Left lobe of liver (tissue), 2 donors: ENCODE results near the gene KLHDC10. TPM values are rescaled to one million over a fixed set of nuclear protein-coding genes. Genes with fewer than 3 reads are reported as not detected.
"Not testable (repeated sequence)": the region's sequence is repeated elsewhere in the genome, so short reads cannot be mapped to it uniquely, and the experiment has no call there.

Experiments
- ATAC-seq: fragments of 200-7000 bp; cut with Tn5 transposase; one replicate; pipeline ENCODE4 v1.9.1; 2020; ENCODE audit warnings: mild to moderate bottlenecking, moderate library complexity
- DNase-seq: peaks from one replicate; pipeline ENCODE4 v3.0.0-alpha.2; 2020; ENCODE audit warnings: low spot score
- total RNA-seq: library from RNA; stranded (reverse); gene quantifications from one replicate; pipeline ENCODE4 v1.2.1, GENCODE V29; 2021
- donor health status: DM: no; HTN: no; CAD: no; lungs with moderate emphysema.
- donor health status: DM: no; HTN: yes; CAD: no.

KLHDC10 gene
- total RNA-seq, 1 donor from 2014 or later: 35.3 TPM

DNA sequence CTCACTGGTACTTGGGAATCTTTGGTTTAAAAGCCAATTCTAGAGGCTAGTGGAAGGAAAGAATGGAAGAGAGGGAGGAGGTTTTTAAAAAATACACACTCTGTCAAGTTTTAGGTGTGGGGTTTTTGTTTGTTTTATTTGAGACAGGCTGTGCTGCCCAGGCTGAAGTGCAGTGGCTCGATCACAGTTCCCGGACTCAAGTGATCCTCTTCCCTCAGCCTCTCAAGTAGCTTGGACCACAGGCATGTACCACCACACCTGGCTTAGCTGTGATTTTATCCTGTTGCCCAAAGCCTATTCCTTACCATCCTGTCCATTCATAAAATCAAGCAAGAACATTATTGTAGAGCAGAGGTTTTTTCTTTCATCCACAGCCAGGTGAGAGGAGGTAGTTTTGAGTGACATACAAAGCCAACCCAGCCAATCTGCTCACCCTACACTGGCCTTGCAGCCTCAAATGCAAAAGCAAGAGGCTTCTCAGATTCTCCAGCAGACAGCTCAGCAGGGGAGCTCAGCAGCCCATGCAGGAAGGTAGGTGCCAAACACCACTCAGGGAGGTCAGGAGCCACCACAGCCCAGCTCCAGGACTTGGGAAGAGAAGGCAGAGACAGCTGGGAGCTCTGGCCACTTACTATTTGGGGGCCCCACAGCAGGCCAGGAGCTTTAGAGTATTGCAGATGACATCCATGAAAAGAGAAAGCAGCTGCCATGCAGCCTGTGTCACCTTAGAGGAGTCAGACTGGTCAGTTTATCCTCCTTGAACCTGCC is 69.0 kb downstream of the KLHDC10 start:
- no peak for DNase-seq

DNA sequence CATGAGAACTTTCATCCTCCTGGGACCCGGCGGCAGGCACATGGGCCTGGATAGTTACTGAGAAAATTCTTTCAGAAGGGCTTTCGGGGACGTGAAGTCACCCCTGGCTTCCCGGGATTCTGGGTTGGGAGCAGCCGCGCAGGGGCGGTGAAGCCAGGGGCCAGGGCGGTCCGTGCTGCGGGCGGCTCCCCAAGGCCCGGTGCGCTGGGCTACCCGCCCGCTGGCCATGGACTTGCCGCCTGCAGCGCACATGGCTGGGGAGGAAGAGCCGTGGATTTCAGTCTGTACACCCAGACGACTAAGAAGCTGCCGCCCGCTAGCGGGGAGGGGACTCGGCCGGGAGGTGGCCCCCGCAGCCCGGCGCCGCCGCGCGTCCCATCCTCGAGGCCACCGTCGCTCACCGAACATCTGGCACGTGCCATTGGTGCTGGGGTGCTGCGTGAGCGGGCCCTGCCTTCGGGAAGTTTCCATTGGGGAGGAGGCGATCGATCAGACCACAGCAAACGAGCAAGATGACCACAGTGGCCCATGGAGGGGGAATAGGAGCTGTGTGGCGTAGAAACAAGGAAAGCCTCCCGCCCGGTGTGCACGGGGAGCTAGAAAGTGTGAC is 70.3 kb downstream of the KLHDC10 start:
- ATAC-seq: no peak
- DNase-seq: no peak

More for the DNA sequence above, 69.0 kb downstream of the KLHDC10 start:
- no peak for ATAC-seq

DNA sequence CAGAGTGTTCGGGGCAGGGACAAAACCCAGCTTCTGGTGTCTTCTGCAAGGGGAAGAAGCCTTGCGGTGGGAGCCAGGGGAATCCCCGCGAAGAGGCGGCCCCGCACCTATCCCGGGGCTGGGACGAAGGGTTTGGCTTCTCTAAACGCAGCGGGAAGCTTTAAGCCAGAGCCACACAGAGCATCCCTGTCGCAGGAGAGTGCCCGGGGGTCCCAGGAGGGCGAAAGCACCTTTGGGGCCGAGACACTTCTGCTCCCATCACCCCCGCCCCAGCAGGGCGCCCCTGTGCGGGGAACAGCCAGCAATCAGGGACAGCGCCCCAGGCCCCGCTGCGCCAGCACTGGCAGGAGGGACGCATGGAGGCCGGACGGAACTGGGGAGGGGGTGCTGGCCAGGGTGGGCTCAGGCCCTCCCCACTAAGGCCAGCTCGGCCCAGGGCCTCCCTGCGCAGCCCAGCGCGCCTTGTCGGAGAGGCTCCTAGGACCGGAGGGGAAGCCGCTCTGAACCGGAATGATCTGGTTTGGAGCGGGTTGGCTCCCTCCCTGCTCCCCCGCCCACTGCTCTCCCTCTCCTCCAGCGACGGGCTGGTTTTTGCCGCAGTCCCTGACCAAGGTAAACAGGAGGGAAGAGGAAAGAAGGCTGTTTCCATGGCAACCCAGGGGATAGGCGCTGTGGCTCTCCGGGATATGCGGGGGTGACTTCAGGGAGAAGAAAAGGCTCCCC is 71.0 kb downstream of the KLHDC10 start:
- ATAC-seq: peak; percentile 71
- no peak for DNase-seq

DNA sequence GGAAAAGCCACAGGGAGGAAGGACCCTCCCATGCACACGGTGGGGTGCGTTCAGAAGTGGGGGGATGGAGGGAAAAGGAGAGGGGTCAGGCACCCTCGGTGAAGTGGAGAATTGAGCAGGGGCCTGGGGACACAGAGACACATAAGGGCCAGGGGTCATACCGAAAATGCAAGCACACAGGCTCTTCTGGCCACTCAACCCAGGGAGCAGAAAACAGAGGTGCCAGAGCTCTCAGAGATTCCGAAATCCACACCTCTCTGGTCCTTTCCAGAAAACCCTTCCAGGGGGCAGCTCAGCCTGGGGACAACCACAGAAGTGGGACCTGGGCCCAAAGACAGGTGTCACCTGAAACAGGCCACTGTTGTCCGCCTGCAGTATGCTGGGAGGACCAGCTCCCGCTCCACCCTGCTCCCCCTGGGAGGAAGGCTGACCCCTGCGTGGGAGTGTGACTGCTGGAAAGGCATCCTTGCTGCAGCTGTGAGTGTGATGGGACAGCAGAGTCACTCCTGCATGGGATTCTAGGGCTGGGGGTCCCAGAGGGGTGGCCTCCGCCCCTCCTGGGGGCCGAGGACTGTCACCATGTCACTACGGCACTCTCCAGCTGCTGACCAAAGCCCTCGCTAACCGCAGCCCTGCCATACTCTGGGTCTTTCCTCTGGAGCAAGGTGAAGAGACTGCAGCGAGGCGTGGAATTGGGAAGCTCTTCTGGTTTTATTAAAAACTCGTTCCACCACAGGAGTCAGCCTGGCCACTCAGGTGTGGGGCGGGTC is 71.7 kb downstream of the KLHDC10 start:
- ATAC-seq (no peak), DNase-seq (no peak)

DNA sequence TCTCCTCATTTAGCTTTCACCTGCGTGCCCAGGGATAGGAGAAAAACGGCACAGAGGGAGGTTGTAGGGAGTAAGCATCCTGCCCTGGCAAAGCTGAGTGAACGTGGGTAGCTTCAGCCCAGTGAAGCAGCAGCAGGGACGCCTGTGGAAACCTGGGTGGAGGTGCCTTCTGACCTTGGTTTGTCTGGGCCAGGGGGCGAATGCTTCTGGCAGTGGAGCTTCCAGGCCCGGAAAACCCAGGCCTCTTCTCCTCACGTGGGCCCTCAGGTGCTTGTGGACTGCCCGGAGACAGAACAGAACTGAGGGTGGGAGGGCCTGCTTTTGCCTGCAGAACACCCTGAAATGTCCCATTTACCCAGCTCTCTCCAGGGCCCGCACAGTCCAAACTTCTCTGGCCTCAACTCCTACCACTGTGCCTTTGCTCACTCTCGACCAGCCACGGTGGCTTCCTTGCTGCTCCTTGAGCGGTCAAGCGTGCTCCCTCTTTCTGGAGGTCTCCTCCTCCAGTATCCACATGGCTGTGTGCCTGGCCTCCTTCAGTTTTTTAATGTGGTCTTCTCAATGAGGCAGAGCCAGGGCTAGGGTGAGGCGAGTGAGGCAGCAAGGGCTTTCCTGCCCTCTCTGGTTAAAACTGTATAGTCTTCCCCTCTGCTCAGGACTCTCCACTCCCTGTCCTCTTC is 72.5 kb downstream of the KLHDC10 start:
- DNase-seq (no peak), ATAC-seq (no peak)

DNA sequence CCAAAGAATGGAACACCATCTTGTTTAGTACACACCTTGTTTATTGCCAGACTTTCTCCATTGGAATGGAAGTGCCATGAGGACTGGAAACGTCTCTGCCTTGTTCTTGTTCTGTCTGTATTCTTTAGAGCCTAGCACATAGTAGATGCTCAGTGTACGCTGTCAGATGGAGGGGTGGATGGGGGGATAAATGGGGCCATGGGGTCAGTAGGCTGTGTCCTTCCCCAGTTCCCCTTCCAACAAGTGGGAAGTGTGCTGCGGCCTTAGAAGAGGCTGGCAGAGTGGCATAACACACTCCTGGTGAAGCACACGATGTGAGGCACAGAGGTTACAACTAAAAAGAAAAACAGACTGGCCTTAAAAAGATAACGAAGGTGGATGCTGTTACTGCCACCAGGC is 73.0 kb downstream of the KLHDC10 start:
- no peak for ATAC-seq
- DNase-seq: no peak

DNA sequence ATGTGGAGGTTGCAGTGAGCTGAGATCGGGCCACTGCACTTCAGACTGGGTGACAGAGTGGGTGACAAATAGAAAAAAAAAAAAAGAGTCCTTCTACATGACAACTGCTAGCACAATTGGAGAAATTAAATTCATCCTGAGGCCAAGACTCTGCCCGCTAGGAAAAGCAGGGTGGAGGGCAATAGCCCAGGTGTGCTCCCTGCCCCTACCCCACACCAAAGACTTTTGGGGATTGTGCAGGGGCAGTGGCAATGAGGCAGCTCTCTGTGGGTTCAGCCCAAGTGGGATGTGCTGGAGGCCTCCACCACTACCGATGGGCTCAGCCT is 73.6 kb downstream of the KLHDC10 start:
- no peak for DNase-seq
- no peak for ATAC-seq

DNA sequence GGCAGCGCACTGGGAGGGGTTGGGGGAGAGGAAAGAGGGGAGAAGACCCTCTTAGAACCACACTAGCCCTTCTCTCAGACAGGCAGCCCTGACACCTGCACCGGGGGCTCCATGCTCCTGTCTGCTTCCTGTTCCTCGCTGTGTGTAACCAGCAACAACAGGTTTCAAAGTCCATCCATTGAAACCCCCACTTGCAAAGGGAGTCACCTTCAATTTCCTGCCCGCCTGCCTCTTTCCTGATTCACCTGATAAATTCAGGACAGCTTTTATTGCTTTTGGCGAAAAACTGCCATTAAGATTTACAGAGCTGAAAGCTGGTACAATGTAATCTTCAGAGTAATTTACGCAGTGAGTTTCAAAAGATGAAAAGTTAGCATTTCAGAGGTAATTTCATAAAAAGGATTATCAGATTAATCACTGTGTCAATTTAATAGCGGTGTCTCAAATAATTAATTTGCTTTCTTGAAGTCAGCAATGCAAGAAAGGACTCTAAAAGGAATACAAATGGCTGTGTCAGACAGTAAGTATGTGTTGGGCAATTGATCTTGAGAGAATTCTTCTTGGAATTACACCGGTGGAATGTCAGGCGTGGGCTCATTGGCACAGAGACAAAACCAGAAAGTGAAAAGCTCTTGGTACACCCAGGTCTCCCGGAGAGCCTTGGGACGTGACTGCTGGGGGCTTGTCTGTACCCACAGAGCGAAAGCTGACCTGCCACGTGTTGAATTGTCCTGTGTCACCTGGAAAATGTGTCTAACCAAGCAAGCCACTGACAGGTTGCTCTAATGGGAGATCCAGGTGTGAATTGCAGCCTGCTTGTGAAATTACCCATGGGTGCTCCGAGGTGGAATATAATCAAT is 74.2 kb downstream of the KLHDC10 start:
- DNase-seq: no peak
- no peak for ATAC-seq

DNA sequence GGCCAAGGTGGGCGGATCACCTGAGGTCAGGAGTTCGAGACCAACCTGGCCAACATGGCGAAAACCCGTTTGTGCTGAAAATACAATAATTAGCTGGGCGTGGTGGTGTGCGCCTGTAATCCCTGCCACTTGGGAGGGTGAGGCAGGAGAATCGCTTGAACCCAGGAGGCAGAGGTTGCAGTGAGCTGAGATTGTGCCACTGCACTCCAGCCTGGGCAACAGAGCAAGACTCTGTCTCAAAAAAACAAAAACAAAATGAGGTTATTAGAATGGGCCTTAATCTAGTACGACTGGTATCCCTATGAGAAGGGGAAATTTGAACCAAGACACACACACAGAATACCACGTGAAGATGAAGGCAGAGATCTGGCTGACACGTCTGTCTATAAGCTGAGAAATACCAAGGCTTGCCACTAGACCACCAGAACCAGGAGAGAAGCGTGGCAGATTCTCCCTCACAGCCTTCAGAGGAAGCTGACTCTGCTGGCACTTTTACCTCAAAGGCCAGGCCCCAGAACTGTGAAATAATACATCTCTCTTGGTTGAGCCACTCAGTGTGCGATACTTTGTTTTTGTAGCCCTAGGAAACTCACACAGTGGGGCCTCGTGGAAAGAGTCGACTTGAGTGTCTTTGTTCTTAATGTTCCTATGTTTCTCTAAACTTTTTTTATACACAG is 75.2 kb downstream of the KLHDC10 start:
- ATAC-seq: no peak
- no peak for DNase-seq

DNA sequence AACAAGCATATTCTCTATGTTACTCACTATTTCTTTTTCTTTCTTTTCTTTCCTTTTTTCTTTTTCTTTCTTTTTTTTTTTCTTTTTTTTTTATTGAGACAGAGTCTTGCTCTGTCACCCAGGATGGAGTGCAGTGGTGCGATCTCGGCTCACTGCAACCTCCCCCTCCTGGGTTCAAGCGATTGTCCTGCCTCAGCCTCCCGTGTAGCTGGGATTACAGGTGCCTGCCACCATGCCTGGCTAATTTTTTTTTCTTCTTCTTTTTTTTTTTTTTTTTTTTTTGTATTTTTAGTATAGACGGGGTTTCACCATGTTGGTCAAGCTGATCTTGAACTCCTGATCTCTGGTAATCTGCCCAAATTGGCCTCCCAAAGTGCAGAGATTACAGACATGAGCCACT is 75.8 kb downstream of the KLHDC10 start:
- ATAC-seq: peak; percentile 27
- not testable (repeated sequence) for DNase-seq

DNA sequence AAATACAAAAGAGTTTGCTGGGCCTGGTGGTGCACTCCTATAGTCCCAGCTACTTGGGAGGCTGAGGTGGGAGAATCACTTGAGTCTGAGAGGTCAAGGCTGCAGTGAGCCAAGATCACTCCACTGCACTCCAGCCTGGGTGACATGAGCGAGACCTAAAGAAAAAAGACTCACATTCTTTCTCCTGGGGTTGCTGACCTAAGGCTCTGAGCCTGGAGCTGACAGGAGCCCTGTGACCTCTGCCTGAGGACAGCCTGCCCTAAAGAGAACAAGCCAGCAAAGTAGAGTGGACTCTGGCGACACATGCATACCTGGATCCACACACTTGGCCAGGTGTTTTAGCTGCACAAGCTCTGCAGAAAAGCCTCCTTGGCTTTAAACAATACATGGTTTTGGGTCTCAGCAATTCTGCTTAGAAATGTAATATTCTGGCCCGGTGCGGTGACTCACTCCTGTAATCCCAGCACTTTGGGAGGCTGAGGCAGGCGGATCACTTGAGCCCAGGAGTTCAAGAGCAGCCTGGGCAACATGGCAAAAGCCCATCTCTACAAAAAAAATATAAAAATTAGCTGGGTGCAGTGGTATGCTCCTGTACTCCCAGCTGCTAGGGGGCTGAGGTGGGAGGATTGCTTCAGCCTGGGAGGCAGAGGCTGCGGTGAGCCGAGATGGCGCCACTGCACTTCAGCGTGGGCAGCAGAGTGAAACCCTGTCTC is 76.5 kb downstream of the KLHDC10 start:
- DNase-seq (no peak), ATAC-seq (peak; percentile 81)

DNA sequence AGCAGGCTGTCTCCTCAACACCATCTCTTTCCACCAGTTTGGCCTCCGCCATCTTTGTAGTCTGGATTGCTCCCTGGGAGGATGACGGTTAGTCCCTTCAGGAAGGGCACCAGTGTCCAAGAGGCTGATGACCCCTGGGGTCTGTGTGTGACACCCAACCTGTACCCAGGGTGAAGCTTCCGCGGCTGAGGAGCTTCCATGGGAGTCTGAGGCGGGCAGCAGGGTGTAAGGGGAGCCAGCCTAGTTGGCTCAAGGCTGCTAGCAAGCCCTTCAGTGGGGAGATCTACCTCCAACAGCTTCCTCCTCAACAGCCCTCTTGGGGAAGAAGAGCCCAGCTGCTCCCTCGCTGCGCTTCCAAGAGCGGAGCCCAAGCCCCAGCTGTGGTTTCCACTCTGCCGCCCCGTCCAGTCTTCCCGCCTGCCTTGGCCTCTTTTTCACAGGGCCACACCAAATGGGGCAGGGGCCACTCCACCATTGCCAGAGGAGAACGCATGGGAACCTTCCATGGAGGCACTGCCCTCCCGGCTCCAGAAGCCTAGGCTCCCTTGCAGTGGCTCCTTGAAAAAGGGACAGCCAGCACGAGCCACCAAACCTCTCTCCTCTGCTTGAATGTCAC is 77.5 kb downstream of the KLHDC10 start:
- no peak for ATAC-seq
- DNase-seq: no peak

DNA sequence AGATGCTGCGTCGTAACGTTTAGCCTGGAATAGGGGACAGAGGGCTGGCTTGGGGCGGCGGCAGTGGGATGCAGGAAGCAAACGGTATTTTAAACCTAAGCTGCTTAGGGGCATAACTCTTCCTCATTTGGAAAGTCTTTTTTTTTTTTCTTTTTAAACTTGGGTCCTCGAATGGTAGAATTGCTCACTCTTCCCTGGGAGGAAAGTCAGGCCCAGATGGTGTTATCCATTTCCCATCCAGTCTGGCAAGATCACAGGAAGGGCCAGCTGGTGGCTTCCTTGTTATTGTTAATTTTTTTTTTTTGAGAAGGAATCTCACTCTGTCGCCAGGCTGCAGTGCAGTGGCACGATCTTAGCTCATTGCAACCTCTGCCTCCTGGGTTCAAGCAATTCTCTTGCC is 78.2 kb downstream of the KLHDC10 start:
- ATAC-seq (no peak), DNase-seq (no peak)

DNA sequence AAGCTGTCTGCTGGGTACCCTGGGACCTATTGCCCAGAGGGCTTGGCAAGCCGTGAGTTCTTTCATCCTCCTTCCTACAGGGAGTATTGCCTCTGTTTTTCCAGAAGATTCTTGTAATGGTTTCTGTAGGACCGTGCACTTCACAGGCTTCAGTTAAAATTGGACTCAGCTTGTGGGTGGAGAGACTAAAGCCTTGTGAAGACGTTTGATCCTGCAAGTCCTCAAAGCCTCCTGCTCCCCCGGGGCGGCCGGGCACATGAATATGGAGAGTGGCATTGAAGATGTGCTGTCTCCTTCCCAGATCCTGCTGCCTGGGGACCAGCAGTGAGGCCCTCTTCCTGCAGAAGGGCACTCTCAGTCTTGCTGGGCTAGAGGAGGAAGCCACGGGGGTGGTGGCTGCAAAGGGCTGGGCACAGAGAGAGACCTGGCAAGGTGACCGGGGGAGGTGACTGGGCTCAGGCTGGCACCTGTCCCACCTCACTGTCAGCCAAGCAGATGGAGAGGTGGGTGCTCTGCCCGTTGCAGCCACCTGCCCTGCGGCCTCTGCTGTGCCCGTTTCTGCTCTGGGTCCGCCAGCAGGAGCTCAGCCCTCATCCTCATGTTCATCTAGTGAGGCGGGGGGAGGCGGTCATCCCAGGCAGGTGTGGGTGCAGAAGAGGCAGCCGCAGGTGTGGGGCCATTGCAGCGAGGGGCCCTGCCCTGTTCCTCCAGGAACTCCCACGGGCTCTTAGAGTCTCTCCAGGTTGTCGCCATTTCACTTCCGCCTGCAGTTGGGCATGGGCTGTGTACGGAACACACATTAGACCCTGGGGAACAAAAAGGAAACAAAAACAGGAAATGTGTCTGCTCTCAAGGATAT is 79.2 kb downstream of the KLHDC10 start:
- peak; percentile 31 for ATAC-seq
- DNase-seq: no peak

DNA sequence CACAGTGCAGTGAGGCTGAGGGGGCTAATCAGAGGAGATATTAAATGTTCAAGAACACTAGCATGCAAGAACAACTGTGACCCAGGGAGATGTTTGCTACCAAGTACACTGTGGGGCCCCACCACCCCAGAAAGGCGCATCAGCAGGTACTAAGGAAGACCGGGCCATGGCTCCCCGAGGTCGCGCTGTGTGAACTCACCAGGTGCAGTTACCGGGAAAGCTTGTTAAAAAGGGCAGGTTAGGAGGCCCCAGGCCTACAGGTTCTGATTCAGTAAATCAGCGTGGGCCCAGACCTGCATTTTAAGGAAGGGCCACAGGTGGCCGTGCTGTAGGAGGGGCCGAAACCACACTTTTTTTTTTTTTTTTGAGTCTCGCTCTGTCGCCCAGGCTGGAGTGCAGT is 80.3 kb downstream of the KLHDC10 start:
- DNase-seq (no peak), ATAC-seq (no peak)

DNA sequence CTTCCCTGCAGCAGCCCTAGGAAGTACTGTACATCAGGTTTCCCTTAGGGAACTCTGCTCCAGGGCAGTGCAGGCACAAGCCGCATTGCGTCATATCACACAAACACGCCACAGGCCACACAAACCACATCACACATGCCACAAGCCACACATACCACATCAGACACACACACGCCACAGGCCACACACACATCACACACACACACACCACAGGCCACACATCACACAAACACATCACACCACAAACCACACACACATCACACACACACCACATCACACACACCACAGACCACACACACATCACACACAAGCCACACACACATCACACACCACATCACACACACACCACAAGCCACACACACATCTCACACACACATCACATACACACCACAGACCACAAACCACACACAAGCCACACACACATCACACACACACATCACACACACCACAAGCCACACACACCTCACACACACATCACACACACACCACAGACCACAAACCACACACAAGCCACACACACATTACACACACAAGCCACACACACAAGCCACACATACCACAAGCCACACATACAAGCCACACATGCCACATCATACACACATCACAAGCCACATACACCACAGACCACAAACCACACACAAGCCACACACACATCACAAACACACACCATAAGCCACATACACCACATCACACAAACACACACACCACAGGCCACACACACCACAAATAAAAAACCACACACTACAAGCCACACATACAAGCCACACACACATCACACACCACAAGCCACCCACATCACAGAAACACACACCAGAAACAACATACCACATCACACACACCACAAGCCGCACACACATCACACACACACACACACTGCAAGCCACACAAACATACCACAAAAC is 81.5 kb downstream of the KLHDC10 start:
- no peak for DNase-seq
- ATAC-seq: no peak
